OCI-LY1 (cell line): ENCODE measurements around the gene TCF4.

Experiments
- CTCF ChIP-seq: fragments of 200-600 bp; sonication (generic), shearing (Covaris generic); IDR thresholded peaks from 2 replicates; pipeline ENCODE4 v1.5.1; 2017; ENCODE audit warnings: mild to moderate bottlenecking, antibody characterized with exemption, low read length, moderate library complexity, mixed read lengths
- EZH2 ChIP-seq: fragments of 200-600 bp; sonication (generic), shearing (Covaris generic); IDR thresholded peaks from 2 replicates; pipeline ENCODE4 v1.8.0; 2017; ENCODE audit warnings: borderline replicate concordance, mixed run types, mild to moderate bottlenecking, antibody characterized with exemption, low read length, moderate library complexity, mixed read lengths

GRCh38 chr18:55331301-55331700 is 256.7 kb downstream of the TCF4 start:
- TF ChIP-seq CTCF (no peak), EZH2 (no peak)
